HL-60 (cell line): ENCODE measurements around the gene MYO16.
"Not testable (repeated sequence)": the region's sequence is repeated elsewhere in the genome, so short reads cannot be mapped to it uniquely, and the experiment has no call there.

Experiments
- CTCF ChIP-seq: IDR thresholded peaks from one replicate; pipeline ENCODE4 v1.5.1; 2011; ENCODE audit warnings: low read length, control low read depth, inconsistent platforms; ENCODE audit not compliant: insufficient read depth
- GABPA ChIP-seq: IDR thresholded peaks from 2 replicates; pipeline ENCODE4 v1.6.1; 2012; ENCODE audit warnings: low read depth
- POLR2AphosphoS5 ChIP-seq: IDR thresholded peaks from 2 replicates; pipeline ENCODE4 v1.6.1; 2012; ENCODE audit warnings: low read depth
- REST ChIP-seq: IDR thresholded peaks from 2 replicates; pipeline ENCODE4 v1.6.1; 2012; ENCODE audit warnings: low read depth; ENCODE audit not compliant: insufficient replicate concordance
- SPI1 ChIP-seq: IDR thresholded peaks from 2 replicates; pipeline ENCODE4 v1.6.1; 2012; ENCODE audit warnings: low read depth, mild to moderate bottlenecking, borderline replicate concordance

- TF ChIP-seq CTCF, SPI1, POLR2AphosphoS5, REST, GABPA: not testable (repeated sequence)
Observed at GRCh38 chr13:109217510-109217909, 588.1 kb downstream of the MYO16 start.
